HepG2 (cell line): ENCODE measurements around the gene TBC1D16. TPM values are rescaled to one million over a fixed set of nuclear protein-coding genes. Genes with fewer than 3 reads are reported as not detected.

Source experiments
- ARHGAP35 ChIP-seq: sonication (generic); formaldehyde crosslinking; IDR thresholded peaks from 2 replicates; pipeline ENCODE4 v1.9.0; 2022; ENCODE audit warnings: mild to moderate bottlenecking, inconsistent platforms, moderate library complexity, missing genetic modification reagents, borderline replicate concordance
- CBFB ChIP-seq: sonication (generic); formaldehyde crosslinking; IDR thresholded peaks from 2 replicates; pipeline ENCODE4 v1.4.0; 2020; ENCODE audit warnings: missing genetic modification reagents
- CBX1 ChIP-seq: IDR thresholded peaks from one replicate; pipeline ENCODE4 v1.6.1; 2016; ENCODE audit warnings: antibody characterized with exemption, low read depth
- GABPB1 ChIP-seq: IDR thresholded peaks from 2 replicates; pipeline ENCODE4 v1.6.1; 2016; ENCODE audit warnings: mild to moderate bottlenecking, missing genetic modification reagents, moderate library complexity, missing compliant biosample characterization
- HNF1B ChIP-seq: sonication (generic); formaldehyde crosslinking; IDR thresholded peaks from 2 replicates; pipeline ENCODE4 v1.5.1; 2020; ENCODE audit warnings: mild to moderate bottlenecking, moderate library complexity, missing genetic modification reagents
- HOMEZ ChIP-seq: IDR thresholded peaks from 2 replicates; pipeline ENCODE4 v1.6.1; 2016; ENCODE audit warnings: low read depth
- KAT8 ChIP-seq: IDR thresholded peaks from 2 replicates; pipeline ENCODE4 v1.6.1; 2016; ENCODE audit warnings: missing genetic modification reagents, missing compliant biosample characterization
- SNRNP70 ChIP-seq: fragments of 200-400 bp; formaldehyde crosslinking; IDR thresholded peaks from 2 replicates; pipeline ENCODE4 v1.6.1; 2017; ENCODE audit warnings: mild to moderate bottlenecking, low read depth, low read length, moderate library complexity
- SRSF1 ChIP-seq: fragments of 200-400 bp; formaldehyde crosslinking; optimal IDR thresholded peaks from 2 replicates; pipeline ENCODE3; 2017; ENCODE audit warnings: mild to moderate bottlenecking, low read depth, low read length, moderate library complexity
- SRSF9 ChIP-seq: fragments of 200-400 bp; formaldehyde crosslinking; IDR thresholded peaks from 2 replicates; pipeline ENCODE4 v1.6.1; 2018; ENCODE audit warnings: borderline replicate concordance, mild to moderate bottlenecking, low read depth, low read length; ENCODE audit not compliant: insufficient read depth, poor library complexity, severe bottlenecking
- USF2 ChIP-seq, 2 experiments: sonication (generic) in 1 of 2; formaldehyde crosslinking in 1 of 2; IDR thresholded peaks; 2 replicates each; pipeline versions ENCODE4 v1.5.1 to v1.6.1; 2011 to 2020; ENCODE audit warnings: borderline replicate concordance in 1 of 2, low read depth in 1 of 2, low read length in 1 of 2, mild to moderate bottlenecking in 1 of 2, missing genetic modification reagents in 1 of 2, moderate library complexity in 1 of 2
- ZBED4 ChIP-seq: sonication (generic); formaldehyde crosslinking; IDR thresholded peaks from 2 replicates; pipeline ENCODE4 v1.4.0; 2020; ENCODE audit warnings: missing genetic modification reagents, borderline replicate concordance
- ZNF33B ChIP-seq: sonication (generic); formaldehyde crosslinking; IDR thresholded peaks from 2 replicates; pipeline ENCODE4 v1.5.1; 2020; ENCODE audit warnings: mild to moderate bottlenecking, missing genetic modification reagents
- ZNF547 ChIP-seq: sonication (generic); formaldehyde crosslinking; IDR thresholded peaks from 2 replicates; pipeline ENCODE4 v1.5.1; 2020; ENCODE audit warnings: mild to moderate bottlenecking, missing genetic modification reagents
- ZNF800 ChIP-seq: sonication (generic); formaldehyde crosslinking; IDR thresholded peaks from 2 replicates; pipeline ENCODE4 v1.4.0; 2020; ENCODE audit warnings: missing genetic modification reagents
- polyA plus RNA-seq, 8 experiments: library from polyadenylated mRNA; depleted of rRNA in 3 of 8; stranded (reverse) in 7 of 8; unstranded in 1 of 8; fragments of >200 nt; fragmentation: Illumina TruSeq in 4 of 8; extraction: Trizol in 4 of 8; gene quantifications; 2 replicates each; pipeline versions ENCODE4 v1.2.1 to v1.2.3, GENCODE V29; 2011 to 2016; ENCODE audit warnings: low read depth in 4 of 8, missing spikeins in 1 of 8, mixed read lengths in 1 of 8; ENCODE audit not compliant: insufficient read depth in 1 of 8
- total RNA-seq, 5 experiments: library from RNA; depleted of rRNA; stranded (reverse); fragments of >200 nt; fragmentation: Illumina TruSeq; extraction: Trizol; gene quantifications; 2 replicates each; pipeline ENCODE4 v1.2.3, GENCODE V29; 2016; ENCODE audit warnings: low read depth in 1 of 5

Gene TBC1D16
- total and polyA plus RNA-seq, 2 of the 13 experiments (the other 11 are each of a cell fraction or from before 2014, with no cell fraction given), result 14.9 to 24.9 TPM

GRCh38 chr17:79888811-79889634, 146.6 kb downstream of the TBC1D16 start (continued):
- TF ChIP-seq SNRNP70 (no peak), ARHGAP35 (CRISPR knock-in tag) (0 out of 2 replicates have a peak, but pooled peaks have one; percentile 35), ZNF800 (CRISPR knock-in tag) (no peak), CBX1 (no peak), SRSF1 (no peak), KAT8 (peak; percentile 52; the same call in 1 of the 2 replicates), HNF1B (CRISPR knock-in tag) (peak; percentile 62; the same call in 1 of the 2 replicates), ZNF33B (CRISPR knock-in tag) (0 out of 2 replicates have a peak, but pooled peaks have one; percentile 41), SRSF9 (no peak), HOMEZ (CRISPR knock-in tag) (0 out of 2 replicates have a peak, but pooled peaks have one; percentile 47), ZNF547 (CRISPR knock-in tag) (0 out of 2 replicates have a peak, but pooled peaks have one; percentile 36), CBFB (no peak), ZBED4 (CRISPR knock-in tag) (peak; percentile 60; the same call in 1 of the 2 replicates), GABPB1 (CRISPR knock-in tag) (0 out of 2 replicates have a peak, but pooled peaks have one; percentile 22), USF2 (IDR thresholded peaks at IDR 0.05; ENCODE audit: low read depth, low read length) (no peak), USF2 (CRISPR knock-in tag; IDR thresholded peaks at IDR 0.05; ENCODE audit: borderline replicate concordance) (no peak)
